Measurements from ENCODE around the gene CFAP74. TPM values are rescaled to one million over a fixed set of nuclear protein-coding genes. Genes with fewer than 3 reads are reported as not detected.

The CFAP74 gene
- total and polyA plus RNA-seq, 9 of the 15 experiments (the other 6 are each of a cell fraction or from before 2014, with no cell fraction given), result 0.03 to 0.15 (median 0.05) TPM; not detected in 6

DNA sequence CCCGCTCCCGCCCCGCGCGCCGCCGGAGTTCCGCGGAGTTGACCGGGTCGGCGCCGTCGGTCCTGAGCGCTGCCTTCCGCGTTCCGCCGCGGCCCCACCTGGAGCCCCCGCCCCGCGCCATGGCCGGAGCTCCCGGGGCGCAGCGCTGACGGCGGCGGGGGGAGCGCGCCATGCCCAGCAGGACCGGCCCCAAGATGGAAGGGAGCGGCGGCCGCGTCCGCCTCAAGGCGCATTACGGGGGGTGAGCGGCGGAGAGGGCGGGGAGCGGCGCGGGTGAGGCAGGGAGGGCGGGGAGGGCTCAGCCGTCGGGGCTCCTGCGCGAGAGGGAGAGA lies 46.8 kb upstream of the CFAP74 start:
- in situ Hi-C loops (cut with MboI), result no loop called here

More for the DNA sequence above, 46.8 kb upstream of the CFAP74 start:
- TF ChIP-seq VEZF1 (CRISPR knock-in tag; IDR thresholded peaks at IDR 0.05) (peak; percentile 23; the same call in 1 of the 2 replicates), RAD21 (CRISPR knock-in tag; conservative IDR thresholded peaks at IDR 0.05 in 1 of 2, IDR thresholded peaks at IDR 0.05 in 1 of 2) (no peak)
- DNase-seq (ENCODE audit: extremely low read depth in 1 of 4, low spot score in 3 of 4) (no peak), ATAC-seq (no peak), FAIRE-seq (no peak)
- Histone ChIP-seq H3K27me3 (ENCODE audit: control insufficient read depth in 2 of 2, insufficient read depth in 2 of 2, low read length in 2 of 2) (peaks cover 4 to 55% of the 10 kb centered on the region in 2 experiments; a peak in 3 of 5 replicates), H3K4me2 (ENCODE audit: insufficient read depth, low read length) (no peak overlapping the region), H3K36me3 (ENCODE audit: control insufficient read depth, insufficient read depth, low read length) (no peaks in the 10 kb centered on the region), H3K9ac (ENCODE audit: insufficient read depth in 1 of 2, low read depth in 2 of 2, low read length in 2 of 2) (no peak overlapping the region), H3K9me3 (replicated peaks; ENCODE audit: control insufficient read depth, insufficient read depth, low read depth, low read length) (no peaks in the 10 kb centered on the region), H4K20me1 (replicated peaks; ENCODE audit: control insufficient read depth, insufficient read depth, low read length) (peaks cover 15% of the 10 kb centered on the region), H2AFZ (ENCODE audit: low read depth, low read length) (no peak overlapping the region), H3K79me2 (ENCODE audit: control insufficient read depth, insufficient read depth, low read length) (no peaks in the 10 kb centered on the region), H3K4me1 (replicated peaks in 1 of 2; ENCODE audit: control insufficient read depth in 2 of 2, insufficient read depth in 2 of 2, low read length in 2 of 2) (peaks cover 0 to 62% of the 10 kb centered on the region in 2 experiments; a peak in 2 of 5 replicates), H3K4me3 (peak overlapping the region; percentile 19; the same call in 1 of the 2 replicates), H3K9me1 (ENCODE audit: control insufficient read depth, insufficient read depth, low read length) (peaks cover 3% of the 10 kb centered on the region), H3K27ac (ENCODE audit: extremely low read depth, low read depth, low read length) (no peak overlapping the region)
- intact Hi-C loops (cut with micrococcal nuclease), result no loop called here
- no TSS peak for BruUV-seq (replicated peaks)
- ChIA-PET CTCF (ENCODE audit: low intra/inter-chr PET ratio) (no interaction called here), POLR2A (no interaction called here)
- 71% methylated on average over 20 of the region's 51 CpGs for WGBS (ENCODE audit: insufficient coverage, low coverage, missing lambda C conversion rate)
